ENCODE measurements around the gene LMOD2.

Gene LMOD2

GRCh38 chr7:123655614-123656013, at the start of gene LMOD2:
TSS of gene LMOD2 (plus strand) at chr7:123655866. CDS start at chr7:123655964, 98 bp downstream.
- no peak for DNase-seq
- Histone ChIP-seq H3K27ac (no peak within 1 kb of the TSS), H3K4me3 (ENCODE audit: low read depth, low read length) (no peak within 1 kb of the TSS), H3K27me3 (replicated peaks) (no peaks in the 10 kb centered on the region), H3K36me3 (replicated peaks) (no peaks in the 10 kb centered on the region)
- in situ Hi-C loops (cut with HindIII; ENCODE audit: low pct_ligation_motif_present, low sequenced_read_pairs): no loop called here
- TF ChIP-seq CTCF (IDR thresholded peaks at IDR 0.05; ENCODE audit: low read depth, low read length, missing control alignments): no peak

- in situ Hi-C loops (cut with HindIII; ENCODE audit: low pct_ligation_motif_present, low sequenced_read_pairs): no loop called here
- no peak overlapping the region for H3K4me3 ChIP-seq (ENCODE audit: low read depth, low read length)
- H3K27ac ChIP-seq: no peak overlapping the region
- no peak for TF ChIP-seq CTCF (IDR thresholded peaks at IDR 0.05; ENCODE audit: low read depth, low read length, missing control alignments)
- DNase-seq: no peak
- H3K36me3 ChIP-seq (replicated peaks): no peaks in the 10 kb centered on the region
- no peaks in the 10 kb centered on the region for H3K27me3 ChIP-seq (replicated peaks)
These were observed 48.2 kb upstream of the LMOD2 start for GRCh38 chr7:123607423-123607975.

- TF ChIP-seq CTCF (IDR thresholded peaks at IDR 0.05; ENCODE audit: low read depth, low read length, missing control alignments): no peak
- H3K27ac ChIP-seq: no peak overlapping the region
- no peak for DNase-seq
- in situ Hi-C loops (cut with HindIII; ENCODE audit: low pct_ligation_motif_present, low sequenced_read_pairs): no loop called here
- H3K27me3 ChIP-seq (replicated peaks): no peaks in the 10 kb centered on the region
- no peak overlapping the region for H3K4me3 ChIP-seq (ENCODE audit: low read depth, low read length)
- no peaks in the 10 kb centered on the region for H3K36me3 ChIP-seq (replicated peaks)
These were observed 46.4 kb upstream of the LMOD2 start for GRCh38 chr7:123608991-123609882.

- in situ Hi-C loops (cut with HindIII; ENCODE audit: low pct_ligation_motif_present, low sequenced_read_pairs): no loop called here
These were observed 45.8 kb upstream of the LMOD2 start for GRCh38 chr7:123609883-123610239.

GRCh38 chr7:123612024-123612423, 43.6 kb upstream of the LMOD2 start:
- H3K27me3 ChIP-seq (replicated peaks): no peaks in the 10 kb centered on the region
- H3K36me3 ChIP-seq (replicated peaks): no peaks in the 10 kb centered on the region
- TF ChIP-seq CTCF (IDR thresholded peaks at IDR 0.05; ENCODE audit: low read depth, low read length, missing control alignments): no peak
- no peak for DNase-seq
- no peak overlapping the region for H3K4me3 ChIP-seq (ENCODE audit: low read depth, low read length)
- in situ Hi-C loops (cut with HindIII; ENCODE audit: low pct_ligation_motif_present, low sequenced_read_pairs): no loop called here
- no peak overlapping the region for H3K27ac ChIP-seq

More at GRCh38 chr7:123609883-123610239, 45.8 kb upstream of the LMOD2 start:
- no peak for DNase-seq
- no peak for TF ChIP-seq CTCF (IDR thresholded peaks at IDR 0.05; ENCODE audit: low read depth, low read length, missing control alignments)
- H3K27ac ChIP-seq: no peak overlapping the region
- no peaks in the 10 kb centered on the region for H3K27me3 ChIP-seq (replicated peaks)
- no peaks in the 10 kb centered on the region for H3K36me3 ChIP-seq (replicated peaks)
- no peak overlapping the region for H3K4me3 ChIP-seq (ENCODE audit: low read depth, low read length)

Measured in brain microvascular endothelial cell (primary cell).